Activated B cell treated with CpG ODN at 0.5 μM for 24 hours (primary cell): ENCODE measurements around the gene CYP17A1. TPM values are rescaled to one million over a fixed set of nuclear protein-coding genes. Genes with fewer than 3 reads are reported as not detected.

ENCODE experiments used
- ATAC-seq: fragments of 200-7000 bp; cut with Tn5 transposase; one replicate; pipeline ENCODE4 v1.10.0; 2021; ENCODE audit warnings: low read depth, mild to moderate bottlenecking, moderate library complexity
- CTCF ChIA-PET: fragments of 350-600 bp; sonication (Branson Sonifier 250); formaldehyde crosslinking; loops from one replicate; lab custom pipeline; 2021; ENCODE audit warnings: antibody characterized with exemption; lab: Charles Lee
- POLR2A ChIA-PET: fragments of 350-600 bp; sonication (Branson Sonifier 250); formaldehyde crosslinking; loops from one replicate; lab custom pipeline; 2021; ENCODE audit warnings: antibody characterized with exemption; lab: Charles Lee
- DNase-seq: peaks from one replicate; pipeline ENCODE4 v3.0.0; 2022
- H3K27ac Mint-ChIP-seq: one replicate; pipeline ENCODE4 v1.8.0; 2020; ENCODE audit warnings: mixed read lengths
- H3K27me3 Mint-ChIP-seq: one replicate; pipeline ENCODE4 v1.8.0; 2021; ENCODE audit warnings: mixed read lengths
- H3K36me3 Mint-ChIP-seq: one replicate; pipeline ENCODE4 v1.8.0; 2021; ENCODE audit warnings: low read depth, mixed read lengths
- H3K4me1 Mint-ChIP-seq: one replicate; pipeline ENCODE4 v1.8.0; 2021; ENCODE audit warnings: mixed read lengths
- H3K4me3 Mint-ChIP-seq: one replicate; pipeline ENCODE4 v1.8.0; 2020; ENCODE audit warnings: mild to moderate bottlenecking, mixed read lengths
- H3K9me3 Mint-ChIP-seq: one replicate; pipeline ENCODE4 v1.8.0; 2020; ENCODE audit warnings: mixed read lengths
- intact Hi-C: fragments of 100-400 bp; cut with micrococcal nuclease; formaldehyde crosslinking; loops from one replicate; pipeline ENCODE4 v1.15.1; 2024
- total RNA-seq: library from RNA; stranded (reverse); gene quantifications from 2 replicates; pipeline ENCODE4 v1.2.3, GENCODE V29; 2022
- TF ChIP-seq, protein P1 (sequence below): fragments of 200-600 bp; IDR thresholded peaks from one replicate; pipeline ENCODE4 v1.8.0; 2022; ENCODE audit warnings: antibody characterized with exemption, mild to moderate bottlenecking

Gene CYP17A1
- total RNA-seq, 1 donor from 2014 or later, result not detected

DNA sequence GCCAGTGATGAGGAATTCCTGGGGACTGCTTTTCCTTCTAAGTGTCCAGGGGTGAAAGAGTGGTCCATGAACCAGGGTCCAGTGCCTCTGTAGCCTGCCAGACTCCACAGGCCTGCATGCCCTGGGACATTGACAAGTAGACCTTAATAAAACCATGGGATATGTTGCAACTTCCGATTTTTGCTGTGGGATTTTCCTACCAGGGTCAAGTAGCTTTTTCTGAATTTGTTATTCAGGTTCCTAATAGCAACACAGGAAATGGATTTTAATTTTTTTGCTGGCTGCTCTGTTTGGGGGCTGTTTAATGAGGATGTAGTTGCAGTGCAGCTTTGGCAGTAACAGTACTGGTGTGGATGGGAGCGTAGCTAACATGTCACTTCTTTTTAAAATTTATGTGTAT is 51.4 kb downstream of the CYP17A1 start:
- Mint-ChIP-seq H3K4me3 (no peak overlapping the region), H3K27me3 (no peaks in the 10 kb centered on the region), H3K4me1 (peaks cover 27% of the 10 kb centered on the region), H3K27ac (no peak overlapping the region), H3K9me3 (peaks cover 4% of the 10 kb centered on the region), H3K36me3 (peaks cover 32% of the 10 kb centered on the region)
- no peak for ATAC-seq
- intact Hi-C loops, result no loop called here
- ChIA-PET POLR2A (interaction anchor here (1.4 kb wide), 1 partner anchor 9 kb away, joined by 4 read pairs; no protein-coding TSS in a partner anchor), CTCF (no interaction called here)
- no peak for DNase-seq
- TF ChIP-seq, protein P1, sequence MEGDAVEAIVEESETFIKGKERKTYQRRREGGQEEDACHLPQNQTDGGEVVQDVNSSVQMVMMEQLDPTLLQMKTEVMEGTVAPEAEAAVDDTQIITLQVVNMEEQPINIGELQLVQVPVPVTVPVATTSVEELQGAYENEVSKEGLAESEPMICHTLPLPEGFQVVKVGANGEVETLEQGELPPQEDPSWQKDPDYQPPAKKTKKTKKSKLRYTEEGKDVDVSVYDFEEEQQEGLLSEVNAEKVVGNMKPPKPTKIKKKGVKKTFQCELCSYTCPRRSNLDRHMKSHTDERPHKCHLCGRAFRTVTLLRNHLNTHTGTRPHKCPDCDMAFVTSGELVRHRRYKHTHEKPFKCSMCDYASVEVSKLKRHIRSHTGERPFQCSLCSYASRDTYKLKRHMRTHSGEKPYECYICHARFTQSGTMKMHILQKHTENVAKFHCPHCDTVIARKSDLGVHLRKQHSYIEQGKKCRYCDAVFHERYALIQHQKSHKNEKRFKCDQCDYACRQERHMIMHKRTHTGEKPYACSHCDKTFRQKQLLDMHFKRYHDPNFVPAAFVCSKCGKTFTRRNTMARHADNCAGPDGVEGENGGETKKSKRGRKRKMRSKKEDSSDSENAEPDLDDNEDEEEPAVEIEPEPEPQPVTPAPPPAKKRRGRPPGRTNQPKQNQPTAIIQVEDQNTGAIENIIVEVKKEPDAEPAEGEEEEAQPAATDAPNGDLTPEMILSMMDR, result no peak

DNA sequence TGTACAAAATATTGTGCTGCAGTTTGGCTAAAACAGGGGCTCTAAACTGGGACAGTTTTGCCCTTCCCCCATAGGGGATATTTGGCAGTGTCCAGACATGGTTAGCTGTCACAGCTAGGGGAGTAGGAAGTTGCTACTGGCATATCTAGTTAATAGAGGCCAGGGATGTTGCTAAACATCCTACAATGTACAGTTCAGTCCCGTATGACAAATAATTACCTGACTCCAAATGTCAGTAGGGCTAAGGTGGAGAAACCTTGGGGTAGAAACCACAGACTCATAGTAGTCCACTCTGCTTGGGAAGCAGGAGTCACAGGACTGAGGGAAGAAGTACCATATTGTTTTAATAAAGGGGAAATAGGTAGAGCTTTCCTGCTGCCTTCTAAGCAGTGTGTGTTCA is 53.6 kb downstream of the CYP17A1 start:
- ATAC-seq, result no peak
- CTCF ChIA-PET, result no interaction called here

DNA sequence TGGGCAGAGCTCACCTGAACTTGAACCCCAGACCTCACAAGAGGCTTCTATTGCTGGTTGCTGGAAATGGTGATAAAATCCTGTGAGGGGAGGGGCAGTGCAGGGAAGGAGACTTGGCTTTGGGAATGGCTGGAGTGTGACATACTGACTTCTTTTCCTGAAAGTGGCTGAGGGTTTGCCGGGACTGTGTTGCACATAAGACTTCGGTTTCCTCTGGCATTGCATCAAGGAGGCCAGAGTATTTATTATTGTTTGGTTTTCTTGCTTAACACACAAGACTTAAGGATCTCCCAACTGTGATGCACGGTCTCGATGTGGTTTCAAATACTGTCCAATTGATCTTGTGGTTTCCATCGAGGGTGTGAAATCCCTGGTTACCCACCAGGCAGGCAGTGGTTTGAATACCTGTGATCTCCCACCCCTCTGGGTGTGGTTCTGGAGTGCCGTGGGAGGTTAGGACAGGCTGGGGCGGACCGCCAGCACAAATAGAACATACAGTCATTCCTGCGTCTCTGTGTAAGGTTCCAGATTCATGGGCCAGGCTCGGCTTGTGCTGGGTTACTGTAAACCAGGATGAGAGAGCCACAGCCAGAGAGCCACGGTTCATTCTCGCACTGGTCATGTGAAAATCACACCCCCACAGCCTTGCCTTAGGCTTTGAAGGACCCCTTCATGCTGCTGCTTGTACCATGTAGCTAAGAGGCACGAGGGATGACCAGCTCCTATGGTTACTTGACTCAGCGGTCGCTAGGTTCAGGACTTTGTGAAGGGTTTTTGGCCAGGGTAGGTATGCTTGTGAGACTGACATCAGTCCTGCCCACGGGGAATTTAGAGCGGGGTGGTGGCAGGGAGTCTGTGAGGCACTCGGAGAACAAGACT is 54.3 kb downstream of the CYP17A1 start:
- Mint-ChIP-seq H3K27me3 (no peaks in the 10 kb centered on the region), H3K4me1 (peaks cover 33% of the 10 kb centered on the region), H3K36me3 (peaks cover 33% of the 10 kb centered on the region), H3K27ac (no peak overlapping the region), H3K9me3 (no peaks in the 10 kb centered on the region), H3K4me3 (no peak overlapping the region)
- intact Hi-C loops, result no loop called here
- CTCF ChIA-PET, result no interaction called here
- DNase-seq, result no peak
- POLR2A ChIA-PET, result no interaction called here
- TF ChIP-seq, protein P1, result no peak
- ATAC-seq, result no peak

More for the DNA sequence above, 53.6 kb downstream of the CYP17A1 start:
- POLR2A ChIA-PET, result no interaction called here
- no peak overlapping the region for H3K27ac Mint-ChIP-seq
- peaks cover 31% of the 10 kb centered on the region for H3K4me1 Mint-ChIP-seq
- intact Hi-C loops, result no loop called here
- no peaks in the 10 kb centered on the region for H3K9me3 Mint-ChIP-seq
- peaks cover 30% of the 10 kb centered on the region for H3K36me3 Mint-ChIP-seq
- H3K27me3 Mint-ChIP-seq, result no peaks in the 10 kb centered on the region
- no peak for DNase-seq
- H3K4me3 Mint-ChIP-seq, result no peak overlapping the region
- TF ChIP-seq, protein P1, result no peak

DNA sequence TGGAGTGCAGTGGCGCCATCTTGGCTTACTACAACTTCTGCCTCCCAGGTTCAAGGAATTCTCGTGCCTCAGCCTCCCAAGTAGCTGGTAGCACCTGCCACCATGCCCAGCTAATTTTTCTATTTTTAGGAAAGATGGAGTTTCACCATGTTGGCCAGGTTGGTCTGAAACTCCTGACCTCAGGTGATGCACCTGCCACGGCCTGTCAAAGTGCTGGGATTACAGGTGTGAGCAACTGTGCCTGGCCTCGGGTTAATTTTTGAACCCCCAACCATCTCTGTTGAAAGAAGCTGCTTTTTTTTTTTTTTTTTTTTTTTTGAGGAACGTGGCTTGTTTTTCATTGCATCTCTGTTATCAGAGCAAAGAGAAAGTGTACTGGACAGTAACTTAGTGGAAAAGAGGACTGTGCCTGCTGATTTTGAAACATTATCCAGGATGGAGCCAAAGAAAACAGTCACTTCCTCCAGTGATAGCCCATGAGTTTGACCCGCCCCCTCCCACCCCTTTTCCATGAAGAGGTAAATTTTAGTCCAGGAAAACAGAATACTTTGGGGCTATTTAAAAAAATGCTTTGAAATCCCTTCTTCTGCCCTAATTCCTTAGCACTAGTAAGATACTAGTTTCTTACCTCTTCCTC is 55.2 kb downstream of the CYP17A1 start:
- Mint-ChIP-seq H3K27ac (no peak overlapping the region), H3K4me1 (peaks cover 34% of the 10 kb centered on the region), H3K9me3 (no peaks in the 10 kb centered on the region), H3K27me3 (no peaks in the 10 kb centered on the region), H3K36me3 (peaks cover 35% of the 10 kb centered on the region), H3K4me3 (no peak overlapping the region)
- ChIA-PET CTCF (no interaction called here), POLR2A (interaction anchor here (0.6 to 1.0 kb wide), 2 partner anchors 21 to 191 kb away, joined by 5 read pairs; no protein-coding TSS in a partner anchor)
- ATAC-seq (no peak), DNase-seq (no peak)
- TF ChIP-seq, protein P1, result no peak
- intact Hi-C loops, result no loop called here
